ENCODE data around the gene IRF7.

Gene IRF7

GRCh38 chr11:630871-631270 is 15.1 kb upstream of the IRF7 start:
- H3K4me3 ChIP-seq (ENCODE audit: low read length), result no peak overlapping the region
- DNase-seq (ENCODE audit: low read depth), result no peak
- TF ChIP-seq CTCF (IDR thresholded peaks at IDR 0.05; ENCODE audit: insufficient read depth, low read depth, low read length, missing control alignments), result no peak

DNA sequence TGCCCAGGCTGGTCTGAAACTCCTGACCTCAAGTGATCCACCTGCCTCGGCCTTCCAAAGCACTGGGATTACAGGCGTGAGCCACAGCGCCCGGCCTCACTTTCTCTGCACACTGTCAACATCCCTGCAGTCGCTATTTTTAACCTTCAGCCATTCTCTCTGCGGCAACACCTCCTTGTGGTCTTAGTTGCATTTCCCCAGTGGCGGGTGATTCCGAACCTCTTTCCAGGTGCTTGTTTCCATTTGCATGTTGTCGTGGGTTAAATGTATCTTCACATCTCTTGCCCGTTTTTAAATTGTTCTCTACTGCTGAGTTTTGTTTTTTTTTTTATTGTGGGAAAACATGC is 13.5 kb upstream of the IRF7 start:
- H3K4me3 ChIP-seq (ENCODE audit: low read length), result no peak overlapping the region
- no peak for DNase-seq (ENCODE audit: low read depth)
- TF ChIP-seq CTCF (IDR thresholded peaks at IDR 0.05; ENCODE audit: insufficient read depth, low read depth, low read length, missing control alignments), result no peak

- no peak overlapping the region for H3K4me3 ChIP-seq (ENCODE audit: low read length)
- no peak for DNase-seq (ENCODE audit: low read depth)
- TF ChIP-seq CTCF (IDR thresholded peaks at IDR 0.05; ENCODE audit: insufficient read depth, low read depth, low read length, missing control alignments), result no peak
Measured at GRCh38 chr11:628056-628455, 12.3 kb upstream of the IRF7 start.

DNA sequence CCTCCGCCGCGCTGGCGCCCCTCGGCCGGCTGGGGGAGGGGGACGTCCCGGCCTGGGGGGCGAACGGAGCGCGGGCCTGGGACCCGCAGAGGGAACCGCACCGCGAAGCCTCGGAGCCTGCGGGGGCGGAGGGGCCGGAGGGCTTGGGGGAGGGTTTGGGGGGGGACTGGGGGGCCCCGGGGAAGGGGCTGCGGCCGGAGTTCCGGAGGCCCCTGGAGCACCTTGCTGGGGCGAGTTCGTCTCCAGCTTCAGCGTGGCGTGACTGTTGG is 11.5 kb upstream of the IRF7 start:
- no peak overlapping the region for H3K4me3 ChIP-seq (ENCODE audit: low read length)
- no peak for TF ChIP-seq CTCF (IDR thresholded peaks at IDR 0.05; ENCODE audit: insufficient read depth, low read depth, low read length, missing control alignments)
- DNase-seq (ENCODE audit: low read depth), result no peak

DNA sequence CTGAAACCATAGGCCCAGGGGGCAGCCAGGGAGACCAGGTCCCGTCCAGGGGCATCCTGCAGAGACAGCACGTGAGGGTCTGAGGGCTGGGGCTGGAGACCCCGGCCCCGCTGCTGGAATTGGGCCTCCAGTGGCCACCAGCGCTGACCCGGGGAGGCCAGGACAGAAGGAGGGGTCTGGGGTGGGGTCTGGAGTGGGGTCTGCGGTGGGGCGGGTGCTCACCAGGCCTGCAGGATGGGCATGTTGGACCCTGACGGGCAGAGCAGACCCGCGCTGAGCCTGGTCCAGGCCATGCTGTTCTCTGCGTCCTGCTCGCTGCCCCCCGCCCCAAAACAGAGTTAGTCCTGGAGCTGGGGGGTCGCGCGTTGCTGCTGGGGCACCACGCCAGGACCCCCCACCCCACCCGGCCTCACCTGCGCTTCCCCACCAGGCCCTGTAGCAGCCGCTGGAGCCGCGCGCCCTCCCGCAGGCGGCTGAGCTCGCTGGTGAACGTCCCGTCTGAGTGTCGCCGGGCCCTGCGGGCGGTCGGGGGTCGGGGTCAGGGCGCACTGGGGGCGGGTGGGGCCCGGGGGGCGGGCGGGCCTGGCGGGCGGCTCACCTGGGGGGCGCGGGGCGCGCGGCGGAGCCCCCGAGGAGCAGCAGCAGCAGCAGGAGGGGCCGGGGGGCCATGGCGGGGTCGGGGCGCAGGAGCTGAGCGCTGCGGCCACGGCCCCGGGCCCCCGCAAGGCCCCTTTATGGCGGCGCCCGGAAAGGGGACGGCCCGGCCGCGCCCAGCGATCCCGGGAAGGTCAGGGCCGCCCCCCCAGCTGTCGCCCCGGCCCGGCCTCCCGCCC is 10.9 kb upstream of the IRF7 start, which contains the start of gene SCT:
Gene SCT, minus strand, starts transcription at position 707 of the 833 bp plus-strand sequence. Its CDS starts 38 bp downstream, at position 669.
- no peak for TF ChIP-seq CTCF (IDR thresholded peaks at IDR 0.05; ENCODE audit: insufficient read depth, low read depth, low read length, missing control alignments)
- DNase-seq (ENCODE audit: low read depth), result no peak

DNA sequence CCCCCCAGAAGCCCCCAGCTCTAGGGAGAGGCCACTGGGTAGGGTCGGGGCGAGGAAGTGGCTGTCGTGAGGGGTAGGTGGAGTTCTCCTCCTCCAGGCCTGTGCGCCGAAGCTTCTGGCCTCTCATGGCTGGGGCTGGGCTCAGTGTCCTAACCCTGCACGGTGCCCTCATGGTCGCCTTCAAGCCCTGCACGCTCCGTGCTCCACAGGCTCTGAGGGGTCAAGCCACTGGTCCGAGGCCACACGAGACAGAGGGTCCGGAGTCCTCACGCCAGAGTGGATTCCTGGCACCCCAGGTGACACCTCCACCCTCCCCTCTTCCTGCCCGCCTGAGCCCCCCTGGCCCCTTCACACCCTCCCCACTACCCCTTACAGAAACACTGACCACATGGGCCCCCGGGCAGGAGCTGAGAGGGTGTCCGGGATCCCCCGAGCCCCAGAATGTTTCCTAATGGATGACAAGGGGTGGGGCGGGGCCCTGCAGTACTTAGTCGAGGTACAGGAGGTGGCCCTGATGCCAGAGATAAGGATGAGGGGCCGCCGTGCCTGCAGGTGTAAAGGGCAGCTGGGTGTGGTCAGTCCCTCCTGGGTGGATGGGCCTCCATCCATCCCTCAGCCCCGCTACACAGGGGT is 10.0 kb upstream of the IRF7 start:
- DNase-seq (ENCODE audit: low read depth), result no peak
- no peak for TF ChIP-seq CTCF (IDR thresholded peaks at IDR 0.05; ENCODE audit: insufficient read depth, low read depth, low read length, missing control alignments)
- H3K4me3 ChIP-seq (ENCODE audit: low read length), result no peak overlapping the region

More for the DNA sequence above, 10.9 kb upstream of the IRF7 start, which contains the start of gene SCT:
- no peak within 1 kb of the TSS for H3K4me3 ChIP-seq (ENCODE audit: low read length)
